Natural killer cell (primary cell): Measurements from ENCODE around the gene TCN2. TPM values are rescaled to one million over a fixed set of nuclear protein-coding genes. Genes with fewer than 3 reads are reported as not detected.

Source experiments
- ATAC-seq, 3 donors: fragments of 150-1000 bp in 2 of 3; fragments of 200-7000 bp in 1 of 3; cut with Tn5 transposase; 1 replicate in 1 of 3; 2 replicates in 2 of 3; pipeline ENCODE4 v1.10.0; 2021; ENCODE audit warnings: mild to moderate bottlenecking in 2 of 3, moderate library complexity in 2 of 3
- DNase-seq, 2 donors: peaks; one replicate each; pipeline versions ENCODE4 v3.0.0 to v3.0.0-alpha.2; 2013 to 2021; ENCODE audit warnings: mixed read lengths in 1 of 2
- H3K27ac ChIP-seq: one replicate; pipeline ENCODE4 v1.5.1; 2013; ENCODE audit warnings: mild to moderate bottlenecking, low read length
- H3K27me3 ChIP-seq: one replicate; pipeline ENCODE4 v1.6.1; 2013; ENCODE audit warnings: low read length; ENCODE audit not compliant: control insufficient read depth, insufficient read depth
- H3K36me3 ChIP-seq: one replicate; pipeline ENCODE4 v1.6.1; 2013; ENCODE audit warnings: low read length; ENCODE audit not compliant: control insufficient read depth, insufficient read depth
- H3K4me1 ChIP-seq: one replicate; pipeline ENCODE4 v1.6.1; 2013; ENCODE audit warnings: low read length; ENCODE audit not compliant: control insufficient read depth, insufficient read depth
- H3K4me3 ChIP-seq: one replicate; pipeline ENCODE4 v1.5.1; 2013; ENCODE audit warnings: low read length
- H3K9me3 ChIP-seq: one replicate; pipeline ENCODE4 v1.6.1; 2013; ENCODE audit warnings: low read length; ENCODE audit not compliant: control insufficient read depth, insufficient read depth
- H3K27ac Mint-ChIP-seq, 2 donors: one replicate each; pipeline ENCODE4 v1.8.0; 2022; ENCODE audit warnings: mild to moderate bottlenecking in 2 of 2, mixed read lengths in 2 of 2, moderate library complexity in 1 of 2
- H3K27me3 Mint-ChIP-seq, 2 donors: one replicate each; pipeline ENCODE4 v1.8.0; 2022; ENCODE audit warnings: low read depth in 2 of 2, mixed read lengths in 2 of 2
- H3K36me3 Mint-ChIP-seq: one replicate; pipeline ENCODE4 v1.8.0; 2022; ENCODE audit warnings: mixed read lengths
- H3K4me1 Mint-ChIP-seq, 2 donors: one replicate each; pipeline ENCODE4 v1.8.0; 2022; ENCODE audit warnings: mixed read lengths in 2 of 2
- H3K4me3 Mint-ChIP-seq: one replicate; pipeline ENCODE4 v1.8.0; 2022; ENCODE audit warnings: mild to moderate bottlenecking, moderate library complexity, mixed read lengths
- H3K9me3 Mint-ChIP-seq, 2 donors: one replicate each; pipeline ENCODE4 v1.8.0; 2022; ENCODE audit warnings: mixed read lengths in 2 of 2
- WGBS: methylation state at CpG from one replicate; pipeline ENCODE4 v1.1.7; 2013; ENCODE audit warnings: missing lambda C conversion rate; ENCODE audit not compliant: insufficient coverage; 5-methylcytosine and 5-hydroxymethylcytosine counted together
- intact Hi-C: fragments of 100-400 bp; cut with micrococcal nuclease; formaldehyde crosslinking; loops from one replicate; pipeline ENCODE4 v1.14.2; 2022
- total RNA-seq, 4 donors: library from RNA; stranded (reverse); fragments of 120-200 nt in 1 of 4; gene quantifications; one replicate each; pipeline versions ENCODE4 v1.2.3 to v1.2.4, GENCODE V29; 2013 to 2022
- TF ChIP-seq, protein P1 (sequence below): fragments of 200-600 bp; IDR thresholded peaks from one replicate; pipeline ENCODE4 v1.8.0; 2022; ENCODE audit warnings: antibody characterized with exemption

Gene TCN2
- total RNA-seq, 3 donors from 2014 or later (not counting 1 experiment from before 2014, with no cell fraction given): 0.42 to 1.2 (median 0.95) TPM

DNA sequence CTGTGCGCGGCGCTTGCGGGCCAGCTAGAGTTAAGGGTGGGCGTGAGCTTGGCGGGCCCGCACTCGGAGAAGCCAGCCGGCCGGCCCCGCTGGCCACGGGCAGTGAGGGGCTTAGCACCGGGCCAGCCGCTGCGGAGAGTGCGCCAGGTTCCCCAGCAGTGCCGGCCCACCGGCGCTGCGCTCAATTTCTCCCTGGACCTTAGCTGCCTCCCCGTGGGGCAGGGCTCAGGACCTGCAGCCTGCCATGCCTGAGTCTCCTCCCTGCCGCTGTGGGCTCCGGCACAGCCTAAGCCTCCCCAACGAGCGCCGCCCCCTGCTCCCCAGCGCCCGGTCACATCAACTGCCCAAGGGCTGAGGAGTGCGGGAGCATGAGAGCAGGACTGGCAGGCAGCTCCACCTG lies 10.1 kb upstream of the TCN2 start:
- TF ChIP-seq, protein P1, sequence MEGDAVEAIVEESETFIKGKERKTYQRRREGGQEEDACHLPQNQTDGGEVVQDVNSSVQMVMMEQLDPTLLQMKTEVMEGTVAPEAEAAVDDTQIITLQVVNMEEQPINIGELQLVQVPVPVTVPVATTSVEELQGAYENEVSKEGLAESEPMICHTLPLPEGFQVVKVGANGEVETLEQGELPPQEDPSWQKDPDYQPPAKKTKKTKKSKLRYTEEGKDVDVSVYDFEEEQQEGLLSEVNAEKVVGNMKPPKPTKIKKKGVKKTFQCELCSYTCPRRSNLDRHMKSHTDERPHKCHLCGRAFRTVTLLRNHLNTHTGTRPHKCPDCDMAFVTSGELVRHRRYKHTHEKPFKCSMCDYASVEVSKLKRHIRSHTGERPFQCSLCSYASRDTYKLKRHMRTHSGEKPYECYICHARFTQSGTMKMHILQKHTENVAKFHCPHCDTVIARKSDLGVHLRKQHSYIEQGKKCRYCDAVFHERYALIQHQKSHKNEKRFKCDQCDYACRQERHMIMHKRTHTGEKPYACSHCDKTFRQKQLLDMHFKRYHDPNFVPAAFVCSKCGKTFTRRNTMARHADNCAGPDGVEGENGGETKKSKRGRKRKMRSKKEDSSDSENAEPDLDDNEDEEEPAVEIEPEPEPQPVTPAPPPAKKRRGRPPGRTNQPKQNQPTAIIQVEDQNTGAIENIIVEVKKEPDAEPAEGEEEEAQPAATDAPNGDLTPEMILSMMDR: no peak
- no peak overlapping the region for H3K4me3 ChIP-seq
- no peak overlapping the region for H3K27ac ChIP-seq
- Mint-ChIP-seq H3K9me3 (no peaks in the 10 kb centered on the region), H3K4me1 (no peaks in the 10 kb centered on the region), H3K36me3 (no peaks in the 10 kb centered on the region), H3K27me3 (no peaks in the 10 kb centered on the region), H3K4me3 (no peak overlapping the region), H3K27ac (no peak overlapping the region)
- H3K36me3 ChIP-seq: no peaks in the 10 kb centered on the region
- 94% methylated on average over 29 of the region's 29 CpGs for WGBS
- H3K9me3 ChIP-seq: no peaks in the 10 kb centered on the region
- intact Hi-C loops: no loop called here
- H3K27me3 ChIP-seq: no peaks in the 10 kb centered on the region
- DNase-seq: no peak
- no peak for ATAC-seq
- peaks cover 4% of the 10 kb centered on the region for H3K4me1 ChIP-seq

DNA sequence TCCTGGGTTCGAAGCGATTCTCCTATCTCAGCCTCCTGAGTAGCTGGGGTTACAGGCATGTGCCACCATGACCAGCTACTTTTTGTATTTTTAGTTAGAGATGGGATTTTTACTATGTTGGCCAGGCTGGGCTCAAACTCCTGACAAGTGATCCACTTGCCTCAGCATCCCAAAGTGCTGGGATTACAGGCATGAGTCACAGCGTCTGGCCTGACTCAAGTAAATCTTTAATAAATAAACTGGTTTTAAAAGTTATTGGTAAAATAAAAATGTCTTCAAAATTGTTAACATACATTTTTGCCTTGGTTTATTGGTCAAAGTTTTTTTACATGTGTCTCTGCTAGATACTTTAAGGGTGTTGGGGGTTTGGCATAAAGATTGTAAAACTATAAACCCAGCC lies 8.0 kb upstream of the TCN2 start:
- H3K27ac Mint-ChIP-seq: no peak overlapping the region
- intact Hi-C loops: no loop called here

GRCh38 chr22:30600921-30601320 lies 6.1 kb upstream of the TCN2 start:
- Histone ChIP-seq H3K4me1 (peaks cover 7% of the 10 kb centered on the region), H3K27ac (no peak overlapping the region), H3K9me3 (no peaks in the 10 kb centered on the region), H3K4me3 (no peak overlapping the region), H3K36me3 (no peaks in the 10 kb centered on the region), H3K27me3 (no peaks in the 10 kb centered on the region)
- Mint-ChIP-seq H3K27ac (no peak overlapping the region), H3K27me3 (no peaks in the 10 kb centered on the region), H3K36me3 (no peaks in the 10 kb centered on the region), H3K9me3 (no peaks in the 10 kb centered on the region), H3K4me1 (peaks cover 5 to 7% of the 10 kb centered on the region in 2 donors), H3K4me3 (no peak overlapping the region)
- no peak for DNase-seq
- TF ChIP-seq, protein P1: no peak
- ATAC-seq: no peak
- intact Hi-C loops: no loop called here
- WGBS: 43% methylated on average over 3 of the region's 3 CpGs

More for the DNA sequence above, 8.0 kb upstream of the TCN2 start:
- ATAC-seq (no peak), DNase-seq (no peak)
- WGBS: 98% methylated on average over 2 of the region's 3 CpGs
- Mint-ChIP-seq H3K4me1 (no peaks in the 10 kb centered on the region), H3K27me3 (no peaks in the 10 kb centered on the region), H3K9me3 (no peaks in the 10 kb centered on the region), H3K36me3 (no peaks in the 10 kb centered on the region), H3K4me3 (no peak overlapping the region)
- Histone ChIP-seq H3K9me3 (no peaks in the 10 kb centered on the region), H3K27ac (no peak overlapping the region), H3K4me3 (no peak overlapping the region), H3K4me1 (no peaks in the 10 kb centered on the region), H3K36me3 (no peaks in the 10 kb centered on the region), H3K27me3 (no peaks in the 10 kb centered on the region)
- TF ChIP-seq, protein P1: no peak

- no peak overlapping the region for H3K27ac Mint-ChIP-seq
- intact Hi-C loops: no loop called here
- 99% methylated on average over 5 of the region's 5 CpGs for WGBS
Observed at GRCh38 chr22:30601464-30601863, 5.5 kb upstream of the TCN2 start.

More at GRCh38 chr22:30601464-30601863, 5.5 kb upstream of the TCN2 start:
- ATAC-seq: no peak
- Histone ChIP-seq H3K4me1 (peaks cover 12% of the 10 kb centered on the region), H3K4me3 (no peak overlapping the region), H3K9me3 (no peaks in the 10 kb centered on the region), H3K36me3 (no peaks in the 10 kb centered on the region), H3K27ac (no peak overlapping the region), H3K27me3 (no peaks in the 10 kb centered on the region)
- H3K9me3 Mint-ChIP-seq: no peaks in the 10 kb centered on the region
- no peak overlapping the region for H3K4me3 Mint-ChIP-seq
- peaks cover 8 to 12% of the 10 kb centered on the region in 2 donors for H3K4me1 Mint-ChIP-seq
- no peak for DNase-seq
- no peaks in the 10 kb centered on the region for H3K36me3 Mint-ChIP-seq
- H3K27me3 Mint-ChIP-seq: no peaks in the 10 kb centered on the region
- TF ChIP-seq, protein P1: no peak
